ENCODE data around the gene FUBP1. TPM values are rescaled to one million over a fixed set of nuclear protein-coding genes. Genes with fewer than 3 reads are reported as not detected.

The FUBP1 gene
- total and polyA plus RNA-seq, 2 of the 8 experiments (the other 6 are each of a cell fraction or from before 2014, with no cell fraction given): 184 to 201 TPM

- Histone ChIP-seq H3K23me2 (ENCODE audit: low read depth, low read length) (peaks cover 7% of the 10 kb centered on the region; the same call in 1 of the 2 replicates), H3K23ac (ENCODE audit: insufficient read length) (no peak overlapping the region), H3K56ac (replicated peaks; ENCODE audit: insufficient read length, low read depth, low read length) (peak overlapping the region; percentile 82), H2BK20ac (ENCODE audit: low read length) (no peak overlapping the region), H3K18ac (ENCODE audit: extremely low read depth, low read length) (peak overlapping the region; percentile 94), H2AFZ (ENCODE audit: low read length) (no peak overlapping the region; the same call in 1 of the 2 replicates), H4K5ac (ENCODE audit: insufficient read length, low read depth, low read length) (peak overlapping the region; percentile 95), H2AK5ac (ENCODE audit: low read depth, low read length) (peak overlapping the region; percentile 91; the same call in 1 of the 2 replicates), H4K8ac (ENCODE audit: extremely low read depth, insufficient read depth, low read length) (peak overlapping the region; percentile 99; the same call in 1 of the 2 replicates), H3K27ac (ENCODE audit: low read depth, low read length) (peak overlapping the region; percentile 98), H3K36me3 (ENCODE audit: control insufficient read depth in 2 of 4, insufficient read depth in 4 of 4, low read length in 3 of 4) (peaks cover 0 to 34% (median 0%) of the 10 kb centered on the region in 4 experiments; a peak in 2 of 8 replicates), H2BK120ac (replicated peaks; ENCODE audit: low read depth, low read length) (peak overlapping the region; percentile 17), H3K4ac (replicated peaks; ENCODE audit: insufficient read length, low read depth, low read length) (peak overlapping the region; percentile 97), H2BK5ac (ENCODE audit: low read depth, low read length) (peak overlapping the region; percentile 99), H3K4me3 (ENCODE audit: extremely low read depth in 1 of 4, insufficient read depth in 2 of 4, low read depth in 3 of 4, low read length in 4 of 4) (peak overlapping the region; percentile 95 to 100 (median 99)), H3K79me2 (ENCODE audit: control insufficient read depth in 1 of 2, insufficient read depth in 2 of 2, low read length in 2 of 2) (peaks cover 43 to 90% of the 10 kb centered on the region in 2 experiments), H3K27me3 (replicated peaks in 1 of 4; ENCODE audit: control insufficient read depth in 3 of 4, extremely low read depth in 1 of 4, insufficient read depth in 3 of 4, low read length in 3 of 4) (no peaks in the 10 kb centered on the region), H3K79me1 (ENCODE audit: low read depth, low read length) (no peaks in the 10 kb centered on the region; the same call in 1 of the 2 replicates), H3K14ac (ENCODE audit: insufficient read length) (peak overlapping the region; percentile 57), H4K20me1 (replicated peaks in 1 of 2; ENCODE audit: control insufficient read depth in 1 of 2, insufficient read depth in 2 of 2, low read length in 2 of 2) (peaks cover 14 to 26% of the 10 kb centered on the region in 2 experiments), H3K9me3 (ENCODE audit: insufficient read depth in 2 of 2, low read depth in 1 of 2, low read length in 1 of 2) (no peaks in the 10 kb centered on the region), H2BK15ac (ENCODE audit: low read length) (0 out of 2 replicates have a peak overlapping the region, but pooled peaks have one; percentile 14), H3K4me1 (replicated peaks in 1 of 4; ENCODE audit: control insufficient read depth in 3 of 4, insufficient read depth in 4 of 4, low read length in 3 of 4) (peaks cover 0 to 12% (median 7%) of the 10 kb centered on the region in 4 experiments; a peak in 3 of 7 replicates), H4K91ac (replicated peaks; ENCODE audit: insufficient read length, low read length) (peak overlapping the region; percentile 71), H3K9ac (replicated peaks in 1 of 4; ENCODE audit: extremely low read depth in 1 of 4, low read depth in 3 of 4, low read length in 3 of 4) (peak overlapping the region; percentile 100), H2BK12ac (ENCODE audit: low read depth, low read length) (peak overlapping the region; percentile 86; the same call in 1 of the 2 replicates), H3K4me2 (ENCODE audit: insufficient read depth in 1 of 2, low read depth in 2 of 2, low read length in 2 of 2) (peak overlapping the region; percentile 73 to 78)
- DNase-seq (ENCODE audit: low read depth in 1 of 2, low spot score in 2 of 2) (peak in 1 of 2 experiments; percentile 34), FAIRE-seq (no peak)
- WGBS, 2 experiments (ENCODE audit: extremely low coverage in 1 of 2, insufficient coverage in 1 of 2, insufficient read length in 1 of 2, insufficient replicate concordance in 2 of 2, low coverage in 1 of 2, low lambda C conversion rate in 2 of 2, missing lambda C conversion rate in 1 of 2): 1% methylated on average over 28 of the region's 34 CpGs; no CpG with 5 or more reads in 1 of the 2 experiments
- ChIA-PET POLR2A (ENCODE audit: partially characterized antibody) (interaction anchor here (0.8 to 9.3 kb wide), 39 partner anchors 7 to 296 kb away, joined by 3 to 180 read pairs (median 4); partner anchors contain the start of genes DNAJB4, GIPC2, MIGA1 and NEXN), CTCF (ENCODE audit: partially characterized antibody) (interaction anchor here (0.8 to 3.5 kb wide), 5 partner anchors 14 to 136 kb away, joined by 3 to 20 read pairs (median 3); partner anchors contain the start of gene NEXN)
- TF ChIP-seq POLR2AphosphoS5 (IDR thresholded peaks at IDR 0.05; ENCODE audit: low read depth, low read length) (peak; percentile 82), YY1 (IDR thresholded peaks at IDR 0.05; ENCODE audit: low read depth, low read length) (peak; percentile 94), KDM4A (IDR thresholded peaks at IDR 0.05; ENCODE audit: low read depth, low read length, severe bottlenecking) (no peak), CEBPB (IDR thresholded peaks at IDR 0.05; ENCODE audit: low read depth, low read length) (no peak), POLR2A (IDR thresholded peaks at IDR 0.05; ENCODE audit: control extremely low read depth in 1 of 2, low read depth in 2 of 2, low read length in 2 of 2) (peak; percentile 83 to 88), TBP (IDR thresholded peaks at IDR 0.05; ENCODE audit: low read depth, low read length) (peak; percentile 67; the same call in 1 of the 2 replicates), SIRT6 (IDR thresholded peaks at IDR 0.05; ENCODE audit: low read length) (no peak), SIX5 (IDR thresholded peaks at IDR 0.05; ENCODE audit: low read depth, low read length) (no peak), TAF1 (IDR thresholded peaks at IDR 0.05; ENCODE audit: low read depth, low read length) (peak; percentile 67; the same call in 1 of the 2 replicates), CHD1 (IDR thresholded peaks at IDR 0.05; ENCODE audit: low read depth, low read length) (peak; percentile 63), PHF8 (conservative IDR thresholded peaks at IDR 0.05; ENCODE audit: low read depth, low read length) (no peak; the same call in none of the 2 replicates), TAF7 (optimal IDR thresholded peaks at IDR 0.05; ENCODE audit: borderline replicate concordance, low read depth, low read length) (peak; percentile 50), SP4 (IDR thresholded peaks at IDR 0.05; ENCODE audit: low read length) (no peak)
Observed at GRCh38 chr1:77978293-77978968, 441 bp downstream of the FUBP1 start.

Measured in H1 (cell line).